GM13977 (cell line): ENCODE measurements around the gene ARL5B.

Experiments used
- DNase-seq: peaks from one replicate; pipeline ENCODE4 v3.0.0; 2012; ENCODE audit warnings: low spot score
- CTCF ChIP-seq: IDR thresholded peaks from 2 replicates; pipeline ENCODE4 v1.5.1; 2012; ENCODE audit warnings: mild to moderate bottlenecking, control low read depth; ENCODE audit not compliant: insufficient read depth; ENCODE audit errors: extremely low read depth, missing control alignments
- in situ Hi-C: fragments of 300-500 bp; cut with MboI; formaldehyde crosslinking; loops from one replicate; pipeline ENCODE4 v1.12.0; 2022; ENCODE audit warnings: low sequenced_read_pairs, low pct_unique_long_range_greater_than_20kb, mixed read lengths, inconsistent platforms; ENCODE audit not compliant: unreplicated experiment

The ARL5B gene

GRCh38 chr10:18659819-18660535 is 746 bp downstream of the ARL5B start:
- in situ Hi-C loops = loop anchor here (25.0 kb wide), 1 partner anchor 998 kb away; no protein-coding TSS in a partner anchor
- peak; percentile 27 for DNase-seq
- no peak for TF ChIP-seq CTCF

DNA sequence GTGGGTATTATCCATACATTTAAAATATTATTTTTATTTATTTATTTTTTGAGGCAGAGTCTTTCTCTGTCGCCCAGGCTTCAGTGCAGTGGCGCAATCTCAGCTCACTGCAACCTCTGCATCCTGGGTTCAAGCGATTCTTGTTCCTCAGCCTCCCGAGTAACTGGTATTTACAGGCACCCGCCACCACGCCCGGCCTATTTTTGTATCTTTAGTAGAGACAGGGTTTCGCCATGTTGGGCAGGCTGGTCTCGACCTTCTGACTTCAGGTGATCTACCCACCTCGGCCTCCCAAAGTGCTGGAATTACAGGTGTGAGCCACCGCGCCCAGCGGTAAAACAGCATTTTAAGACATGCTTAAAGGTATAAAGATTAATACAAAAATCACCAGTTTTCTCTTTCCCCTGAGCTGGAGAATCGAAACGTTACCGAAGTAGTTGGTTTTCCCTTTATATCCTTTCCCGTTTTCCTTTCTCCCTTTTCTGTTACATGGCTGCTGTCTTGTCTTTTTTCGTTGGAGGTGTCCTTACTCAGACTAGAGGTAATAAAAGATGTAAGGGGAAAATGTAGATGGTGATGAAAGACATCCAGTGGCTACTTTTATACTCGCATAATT is 1.7 kb downstream of the ARL5B start:
- DNase-seq = no peak
- in situ Hi-C loops = loop anchor here (25.0 kb wide), 1 partner anchor 999 kb away; no protein-coding TSS in a partner anchor
- TF ChIP-seq CTCF = no peak

DNA sequence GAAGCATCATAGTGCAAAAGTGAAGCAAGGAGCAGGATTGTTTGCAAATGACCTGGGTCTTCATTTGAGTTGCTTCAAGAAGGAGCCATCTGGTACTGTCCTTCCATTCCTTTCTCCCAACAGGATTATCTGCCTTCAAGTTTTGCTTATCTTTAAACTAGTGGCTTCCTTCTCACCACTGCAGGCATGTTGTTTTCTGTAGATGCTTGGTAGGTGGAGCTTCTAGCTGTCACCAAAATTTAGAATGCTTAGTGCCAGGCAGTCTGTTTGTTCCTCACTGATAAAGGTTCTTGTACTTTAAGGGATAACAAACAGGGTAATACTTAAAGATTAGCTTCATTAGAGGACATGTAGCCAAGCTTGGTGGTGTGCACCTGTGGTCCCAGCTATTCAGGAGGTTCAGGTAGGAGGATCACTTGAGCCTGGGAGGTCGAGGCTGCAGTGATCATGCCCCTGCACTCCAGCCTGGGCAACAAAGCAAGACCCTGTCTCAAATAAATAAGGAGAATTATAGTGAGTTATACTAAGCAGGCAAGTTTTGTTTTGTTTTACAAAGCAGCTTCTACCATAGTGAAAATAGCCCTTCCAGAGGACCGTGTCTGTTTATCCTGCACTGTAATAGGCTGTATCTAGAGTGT is 5.7 kb downstream of the ARL5B start:
- in situ Hi-C loops = loop anchor here (25.0 kb wide), 1 partner anchor 1003 kb away; no protein-coding TSS in a partner anchor
- TF ChIP-seq CTCF = no peak
- DNase-seq = no peak

DNA sequence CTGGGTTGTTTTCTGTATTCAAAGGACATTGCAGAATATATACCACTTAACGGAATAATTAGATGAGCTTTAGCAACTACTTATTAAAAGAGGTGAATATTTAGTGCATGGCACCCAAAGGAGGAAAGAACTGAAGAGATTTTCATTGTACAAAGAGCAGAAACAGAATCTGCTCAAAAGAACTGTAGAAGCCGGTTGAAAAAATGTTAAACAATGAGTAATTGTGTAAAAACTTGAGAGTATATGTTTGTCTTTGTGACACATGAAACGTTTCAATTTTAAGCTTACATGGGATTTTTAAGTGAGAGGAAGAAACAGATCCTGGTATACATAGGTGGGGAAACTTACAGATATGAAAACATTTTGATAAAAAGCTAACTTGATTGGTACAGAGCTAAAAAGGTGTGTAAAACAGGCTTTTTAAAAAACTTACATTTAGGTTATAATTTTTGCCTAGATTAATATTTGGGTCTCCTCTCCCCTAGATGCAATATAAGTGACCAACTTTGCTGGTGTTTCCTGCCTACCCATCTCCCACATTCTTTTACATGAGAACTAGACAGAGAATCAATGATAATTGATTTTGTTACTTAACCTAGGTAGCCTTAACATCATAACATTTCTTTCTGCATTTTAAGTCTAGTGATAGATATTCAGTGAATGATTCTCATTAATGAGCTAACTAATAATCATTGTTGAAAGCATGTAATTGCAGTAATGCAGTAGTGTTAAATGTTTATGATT is 6.8 kb downstream of the ARL5B start:
- in situ Hi-C loops = loop anchor here (25.0 kb wide), 1 partner anchor 1004 kb away; no protein-coding TSS in a partner anchor
- DNase-seq = no peak
- no peak for TF ChIP-seq CTCF

GRCh38 chr10:18666810-18667209 is 7.6 kb downstream of the ARL5B start:
- in situ Hi-C loops = loop anchor here (25.0 kb wide), 1 partner anchor 1005 kb away; no protein-coding TSS in a partner anchor
- no peak for TF ChIP-seq CTCF
- DNase-seq = no peak

- TF ChIP-seq CTCF = no peak
- in situ Hi-C loops = loop anchor here (25.0 kb wide), 1 partner anchor 1006 kb away; no protein-coding TSS in a partner anchor
- DNase-seq = no peak
Observed at GRCh38 chr10:18668026-18668425, 8.8 kb downstream of the ARL5B start.
